H9 (cell line): ENCODE results near the gene PHYH. TPM values are rescaled to one million over a fixed set of nuclear protein-coding genes. Genes with fewer than 3 reads are reported as not detected.

Source experiments
- DNase-seq: peaks from one replicate; pipeline ENCODE4 v3.0.0-alpha.2; 2017
- H2AFZ ChIP-seq: one replicate; pipeline ENCODE4 v1.6.1; 2013; ENCODE audit warnings: mild to moderate bottlenecking, low read length, control low read depth, moderate library complexity
- H2AK5ac ChIP-seq: 2 replicates; pipeline ENCODE4 v1.6.1; 2013; ENCODE audit warnings: low read length, control low read depth, mixed read lengths; ENCODE audit not compliant: insufficient read length
- H2BK120ac ChIP-seq: one replicate; pipeline ENCODE4 v1.6.1; 2013; ENCODE audit warnings: low read depth, mild to moderate bottlenecking, low read length, control low read depth, inconsistent platforms; ENCODE audit not compliant: poor library complexity, severe bottlenecking
- H2BK12ac ChIP-seq: 2 replicates; pipeline ENCODE4 v1.6.1; 2013; ENCODE audit warnings: low read length, control low read depth, mixed read lengths, low read depth; ENCODE audit not compliant: insufficient read length
- H2BK15ac ChIP-seq: 2 replicates; pipeline ENCODE4 v1.6.1; 2013; ENCODE audit warnings: low read depth, low read length, control low read depth
- H2BK20ac ChIP-seq: one replicate; pipeline ENCODE4 v1.6.1; 2013; ENCODE audit warnings: low read depth, mild to moderate bottlenecking, low read length, control low read depth, inconsistent platforms; ENCODE audit not compliant: poor library complexity, severe bottlenecking
- H2BK5ac ChIP-seq: 2 replicates; pipeline ENCODE4 v1.6.1; 2013; ENCODE audit warnings: low read length, control low read depth, mixed read lengths; ENCODE audit not compliant: insufficient read length
- H3K14ac ChIP-seq: 2 replicates; pipeline ENCODE4 v1.6.1; 2013; ENCODE audit warnings: low read length, control low read depth; ENCODE audit not compliant: insufficient read depth
- H3K18ac ChIP-seq: 2 replicates; pipeline ENCODE4 v1.6.1; 2013; ENCODE audit warnings: low read depth, mild to moderate bottlenecking, mixed read lengths, low read length, control low read depth; ENCODE audit not compliant: insufficient read length
- H3K23ac ChIP-seq: 2 replicates; pipeline ENCODE4 v1.6.1; 2013; ENCODE audit warnings: low read length, control low read depth, mixed read lengths, low read depth; ENCODE audit not compliant: insufficient read length
- H3K23me2 ChIP-seq: 2 replicates; pipeline ENCODE4 v1.6.1; 2013; ENCODE audit warnings: low read depth, mild to moderate bottlenecking, mixed read lengths, low read length, control low read depth; ENCODE audit not compliant: insufficient read length, poor library complexity, severe bottlenecking
- H3K27ac ChIP-seq: 2 replicates; pipeline ENCODE4 v1.5.1; 2013; ENCODE audit warnings: low read length, control low read depth, mixed read lengths, low read depth; ENCODE audit not compliant: insufficient read length
- H3K27me3 ChIP-seq: 2 replicates; pipeline ENCODE4 v1.6.1; 2013; ENCODE audit warnings: low read length, control low read depth, inconsistent platforms; ENCODE audit not compliant: insufficient read depth
- H3K4ac ChIP-seq: 2 replicates; pipeline ENCODE4 v1.6.1; 2013; ENCODE audit warnings: low read depth, mild to moderate bottlenecking, control low read depth, inconsistent platforms, low read length, moderate library complexity
- H3K4me1 ChIP-seq: 2 replicates; pipeline ENCODE4 v1.6.1; 2013; ENCODE audit warnings: low read length, control low read depth, inconsistent platforms; ENCODE audit not compliant: insufficient read depth
- H3K4me2 ChIP-seq: 2 replicates; pipeline ENCODE4 v1.6.1; 2013; ENCODE audit warnings: low read length, control low read depth, mixed read lengths; ENCODE audit not compliant: insufficient read length, insufficient read depth
- H3K56ac ChIP-seq: 2 replicates; pipeline ENCODE4 v1.6.1; 2013; ENCODE audit warnings: low read depth, mild to moderate bottlenecking, mixed read lengths, low read length, control low read depth; ENCODE audit not compliant: insufficient read length
- H3K79me1 ChIP-seq: 2 replicates; pipeline ENCODE4 v1.6.1; 2013; ENCODE audit warnings: low read depth, mild to moderate bottlenecking, moderate library complexity, low read length, control low read depth, inconsistent platforms; ENCODE audit not compliant: insufficient read depth, poor library complexity, severe bottlenecking
- H3K79me2 ChIP-seq: 2 replicates; pipeline ENCODE4 v1.6.1; 2013; ENCODE audit warnings: low read length, control low read depth, inconsistent platforms; ENCODE audit not compliant: insufficient read depth
- H3K9ac ChIP-seq: 2 replicates; pipeline ENCODE4 v1.6.1; 2013; ENCODE audit warnings: low read length, control low read depth, mixed read lengths; ENCODE audit not compliant: insufficient read length; ENCODE audit errors: extremely low read depth
- H3K9me3 ChIP-seq: one replicate; pipeline ENCODE4 v1.6.1; 2013; ENCODE audit warnings: low read depth, low read length, inconsistent platforms; ENCODE audit not compliant: control insufficient read depth
- H3T11ph ChIP-seq: one replicate; pipeline ENCODE4 v1.6.1; 2013; ENCODE audit warnings: mild to moderate bottlenecking, low read length, control low read depth, inconsistent platforms
- H4K20me1 ChIP-seq: one replicate; pipeline ENCODE4 v1.6.1; 2013; ENCODE audit not compliant: control insufficient read depth, insufficient read length, insufficient read depth
- H4K5ac ChIP-seq: 2 replicates; pipeline ENCODE4 v1.6.1; 2013; ENCODE audit warnings: low read depth, mild to moderate bottlenecking, mixed read lengths, low read length, control low read depth; ENCODE audit not compliant: insufficient read length
- H4K8ac ChIP-seq: replicated peaks from 2 replicates; pipeline ENCODE4 v1.6.1; 2013; ENCODE audit warnings: low read length, control low read depth, mixed read lengths, low read depth; ENCODE audit not compliant: insufficient read length
- H4K91ac ChIP-seq: 2 replicates; pipeline ENCODE4 v1.6.1; 2013; ENCODE audit warnings: low read depth, mild to moderate bottlenecking, moderate library complexity, mixed read lengths, low read length, control low read depth; ENCODE audit not compliant: insufficient read length
- H3K27ac Mint-ChIP-seq, 3 experiments: 2 replicates in 2 of 3; 3 replicates in 1 of 3; pipeline ENCODE4 v1.8.0; 2020 to 2021; ENCODE audit warnings: mixed read lengths in 3 of 3, mild to moderate bottlenecking in 1 of 3, moderate library complexity in 1 of 3
- H3K27me3 Mint-ChIP-seq: 2 replicates; pipeline ENCODE4 v1.8.0; 2021; ENCODE audit warnings: low read depth, mild to moderate bottlenecking, moderate library complexity, mixed read lengths
- H3K36me3 Mint-ChIP-seq, 3 experiments: 2 replicates in 2 of 3; 3 replicates in 1 of 3; pipeline ENCODE4 v1.8.0; 2020 to 2021; ENCODE audit warnings: low read depth in 3 of 3, mixed read lengths in 3 of 3; ENCODE audit not compliant: insufficient read depth in 1 of 3
- H3K4me1 Mint-ChIP-seq, 2 experiments: 2 replicates each; pipeline ENCODE4 v1.8.0; 2020; ENCODE audit warnings: mixed read lengths in 2 of 2
- H3K4me3 Mint-ChIP-seq, 2 experiments: 2 replicates in 1 of 2; 3 replicates in 1 of 2; pipeline ENCODE4 v1.8.0; 2020 to 2021; ENCODE audit warnings: mild to moderate bottlenecking in 2 of 2, mixed read lengths in 2 of 2, moderate library complexity in 1 of 2
- H3K9me3 Mint-ChIP-seq, 2 experiments: 2 replicates in 1 of 2; 3 replicates in 1 of 2; pipeline ENCODE4 v1.8.0; 2020; ENCODE audit warnings: mild to moderate bottlenecking in 2 of 2, mixed read lengths in 2 of 2, moderate library complexity in 1 of 2
- CTCF ChIP-seq: fragments of 200-600 bp; sonication (generic); conservative IDR thresholded peaks from 3 replicates; pipeline ENCODE4 v1.8.0; 2021; ENCODE audit warnings: antibody characterized with exemption, mild to moderate bottlenecking
- WGBS: extraction: QIAGEN DNeasy Blood & Tissue Kit; methylation state at CpG from one replicate; pipeline ENCODE4 v1.1.7; 2013; ENCODE audit warnings: missing lambda C conversion rate, low lambda C conversion rate, mixed read lengths; ENCODE audit not compliant: insufficient read length; ENCODE audit errors: extremely low coverage; 5-methylcytosine and 5-hydroxymethylcytosine counted together
- total RNA-seq: library from RNA; stranded (reverse); gene quantifications from 2 replicates; pipeline ENCODE4 v1.2.1, GENCODE V29; 2021

Gene PHYH
- total RNA-seq, 1 experiment from 2014 or later: 21.5 TPM

DNA sequence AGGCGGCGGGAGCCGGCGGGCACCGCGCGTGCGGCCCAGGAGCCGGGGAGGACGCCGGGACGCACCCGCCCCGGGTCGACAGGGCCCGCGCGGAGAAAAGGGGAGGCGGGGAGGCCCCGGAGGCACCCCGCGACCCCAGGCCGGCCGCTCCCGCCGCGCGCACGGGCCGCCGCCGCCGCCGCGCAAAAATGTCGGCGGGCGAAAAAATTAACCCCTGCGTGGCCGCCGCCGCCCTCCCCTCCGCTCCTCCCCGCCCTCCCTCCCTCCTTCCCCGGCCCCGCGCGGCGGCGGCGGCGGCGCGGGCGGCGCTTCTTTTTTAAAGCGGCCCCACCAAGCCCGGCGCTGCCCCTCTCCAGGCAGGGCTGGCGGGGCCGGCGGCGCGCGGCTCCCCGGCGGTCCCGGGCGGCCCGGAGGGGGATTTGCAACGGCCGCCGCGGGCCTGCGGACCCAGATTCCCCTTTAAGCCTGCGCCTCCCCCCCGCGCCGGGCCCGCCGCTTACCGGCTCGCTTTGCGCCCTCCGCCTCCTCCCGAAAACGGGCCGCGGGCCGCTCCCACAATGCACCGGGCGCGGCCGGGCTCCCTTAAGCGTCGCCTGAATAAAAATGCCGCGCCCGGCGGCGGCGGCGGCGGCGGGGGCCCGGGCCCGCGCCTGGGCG lies 47.8 kb upstream of the PHYH start:
- H2BK15ac ChIP-seq: no peak overlapping the region
- H3K23ac ChIP-seq: no peak overlapping the region
- H3K27ac Mint-ChIP-seq: no peak overlapping the region

More for the DNA sequence above, 47.8 kb upstream of the PHYH start:
- Histone ChIP-seq H2BK12ac (no peak overlapping the region), H2BK120ac (no peak overlapping the region), H3T11ph (no peak overlapping the region), H3K4me1 (peaks cover 8% of the 10 kb centered on the region; the same call in 1 of the 2 replicates), H3K18ac (no peak overlapping the region), H3K56ac (no peak overlapping the region), H2AK5ac (no peak overlapping the region), H3K79me2 (peaks cover 43% of the 10 kb centered on the region), H4K91ac (no peak overlapping the region), H3K9ac (peak overlapping the region; percentile 19), H3K79me1 (no peaks in the 10 kb centered on the region), H4K8ac (no peak overlapping the region), H3K27me3 (no peaks in the 10 kb centered on the region), H2AFZ (no peak overlapping the region), H4K20me1 (no peaks in the 10 kb centered on the region), H3K9me3 (no peaks in the 10 kb centered on the region), H3K23me2 (peaks cover 23% of the 10 kb centered on the region), H2BK20ac (no peak overlapping the region), H3K4me2 (no peak overlapping the region), H3K27ac (no peak overlapping the region), H4K5ac (no peak overlapping the region), H3K14ac (peak overlapping the region; percentile 95; the same call in 1 of the 2 replicates), H3K4ac (no peak overlapping the region), H2BK5ac (no peak overlapping the region)
- Mint-ChIP-seq H3K27me3 (no peaks in the 10 kb centered on the region), H3K36me3 (peaks cover 19 to 41% (median 26%) of the 10 kb centered on the region in 3 experiments), H3K4me3 (peak overlapping the region; percentile 57 to 68; a peak in 3 of 5 replicates), H3K9me3 (no peaks in the 10 kb centered on the region; a peak in 2 of 5 replicates), H3K4me1 (peaks cover 67 to 69% of the 10 kb centered on the region in 2 experiments)
- TF ChIP-seq CTCF: no peak
- no CpG with 5 or more reads among the region's 109 CpGs for WGBS
- no peak for DNase-seq
